RWPE2 (cell line): Measurements from ENCODE around the gene BCKDK.

ENCODE experiments used
- ATAC-seq: fragments of 200-7000 bp; cut with Tn5 transposase; 3 replicates; pipeline ENCODE4 v1.9.1; 2021; ENCODE audit warnings: low read depth
- DNase-seq: peaks from one replicate; pipeline ENCODE4 v3.0.0-alpha.2; 2020; ENCODE audit warnings: low spot score
- H3K27ac ChIP-seq: fragments of 450-650 bp; 2 replicates; pipeline ENCODE4 v1.5.1; 2017; ENCODE audit warnings: mild to moderate bottlenecking; ENCODE audit not compliant: poor library complexity, severe bottlenecking
- H3K27me3 ChIP-seq: fragments of 250-450 bp; sonication (Bioruptor Pico); 2 replicates; pipeline ENCODE4 v1.5.1; 2021; ENCODE audit warnings: mild to moderate bottlenecking, moderate library complexity; ENCODE audit not compliant: insufficient read depth, poor library complexity, severe bottlenecking
- H3K36me3 ChIP-seq: fragments of 250-450 bp; sonication (Bioruptor Pico); 2 replicates; pipeline ENCODE4 v1.5.1; 2020; ENCODE audit warnings: low read depth, mild to moderate bottlenecking, moderate library complexity
- H3K4me1 ChIP-seq: fragments of 250-450 bp; sonication (Bioruptor Pico); 2 replicates; pipeline ENCODE4 v1.5.1; 2021; ENCODE audit warnings: mild to moderate bottlenecking, moderate library complexity; ENCODE audit not compliant: insufficient read depth, poor library complexity, severe bottlenecking
- H3K4me3 ChIP-seq: fragments of 250-450 bp; sonication (Bioruptor Pico); 2 replicates; pipeline ENCODE4 v1.5.1; 2021; ENCODE audit warnings: mild to moderate bottlenecking, moderate library complexity; ENCODE audit not compliant: severe bottlenecking
- H3K9me3 ChIP-seq: fragments of 250-450 bp; sonication (Bioruptor Pico); 2 replicates; pipeline ENCODE4 v1.5.1; 2021; ENCODE audit warnings: mild to moderate bottlenecking, moderate library complexity; ENCODE audit not compliant: severe bottlenecking
- TF ChIP-seq, protein P1 (sequence below): fragments of 450-650 bp; IDR thresholded peaks from one replicate; pipeline ENCODE4 v1.5.1; 2017; ENCODE audit warnings: mild to moderate bottlenecking, moderate library complexity; ENCODE audit not compliant: poor library complexity, severe bottlenecking

BCKDK gene

DNA sequence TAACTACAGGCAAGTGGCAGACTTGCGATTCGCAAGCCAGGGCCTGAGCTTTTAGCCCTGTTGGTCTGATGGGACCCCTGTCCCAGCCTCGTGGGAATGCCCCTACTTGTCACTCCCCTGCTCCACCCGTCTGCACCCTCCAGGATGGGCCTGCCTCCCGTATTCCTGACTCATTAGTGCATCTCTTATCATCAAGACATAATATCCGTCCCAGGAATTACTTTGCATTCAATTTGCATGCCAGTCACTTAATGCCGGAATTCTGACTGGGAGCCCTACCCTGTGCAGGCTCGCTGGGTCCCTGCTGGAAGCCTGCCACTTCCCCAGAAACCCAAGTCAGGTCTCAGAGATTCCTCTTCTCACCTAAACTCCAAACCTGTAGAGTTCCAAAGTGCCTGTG is 22.8 kb upstream of the BCKDK start:
- ATAC-seq: no peak
- no peak for DNase-seq
- Histone ChIP-seq H3K9me3 (no peaks in the 10 kb centered on the region), H3K4me1 (no peaks in the 10 kb centered on the region), H3K4me3 (no peak overlapping the region), H3K27me3 (no peaks in the 10 kb centered on the region), H3K27ac (no peak overlapping the region), H3K36me3 (peaks cover 33% of the 10 kb centered on the region)
- TF ChIP-seq, protein P1, sequence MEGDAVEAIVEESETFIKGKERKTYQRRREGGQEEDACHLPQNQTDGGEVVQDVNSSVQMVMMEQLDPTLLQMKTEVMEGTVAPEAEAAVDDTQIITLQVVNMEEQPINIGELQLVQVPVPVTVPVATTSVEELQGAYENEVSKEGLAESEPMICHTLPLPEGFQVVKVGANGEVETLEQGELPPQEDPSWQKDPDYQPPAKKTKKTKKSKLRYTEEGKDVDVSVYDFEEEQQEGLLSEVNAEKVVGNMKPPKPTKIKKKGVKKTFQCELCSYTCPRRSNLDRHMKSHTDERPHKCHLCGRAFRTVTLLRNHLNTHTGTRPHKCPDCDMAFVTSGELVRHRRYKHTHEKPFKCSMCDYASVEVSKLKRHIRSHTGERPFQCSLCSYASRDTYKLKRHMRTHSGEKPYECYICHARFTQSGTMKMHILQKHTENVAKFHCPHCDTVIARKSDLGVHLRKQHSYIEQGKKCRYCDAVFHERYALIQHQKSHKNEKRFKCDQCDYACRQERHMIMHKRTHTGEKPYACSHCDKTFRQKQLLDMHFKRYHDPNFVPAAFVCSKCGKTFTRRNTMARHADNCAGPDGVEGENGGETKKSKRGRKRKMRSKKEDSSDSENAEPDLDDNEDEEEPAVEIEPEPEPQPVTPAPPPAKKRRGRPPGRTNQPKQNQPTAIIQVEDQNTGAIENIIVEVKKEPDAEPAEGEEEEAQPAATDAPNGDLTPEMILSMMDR: no peak

DNA sequence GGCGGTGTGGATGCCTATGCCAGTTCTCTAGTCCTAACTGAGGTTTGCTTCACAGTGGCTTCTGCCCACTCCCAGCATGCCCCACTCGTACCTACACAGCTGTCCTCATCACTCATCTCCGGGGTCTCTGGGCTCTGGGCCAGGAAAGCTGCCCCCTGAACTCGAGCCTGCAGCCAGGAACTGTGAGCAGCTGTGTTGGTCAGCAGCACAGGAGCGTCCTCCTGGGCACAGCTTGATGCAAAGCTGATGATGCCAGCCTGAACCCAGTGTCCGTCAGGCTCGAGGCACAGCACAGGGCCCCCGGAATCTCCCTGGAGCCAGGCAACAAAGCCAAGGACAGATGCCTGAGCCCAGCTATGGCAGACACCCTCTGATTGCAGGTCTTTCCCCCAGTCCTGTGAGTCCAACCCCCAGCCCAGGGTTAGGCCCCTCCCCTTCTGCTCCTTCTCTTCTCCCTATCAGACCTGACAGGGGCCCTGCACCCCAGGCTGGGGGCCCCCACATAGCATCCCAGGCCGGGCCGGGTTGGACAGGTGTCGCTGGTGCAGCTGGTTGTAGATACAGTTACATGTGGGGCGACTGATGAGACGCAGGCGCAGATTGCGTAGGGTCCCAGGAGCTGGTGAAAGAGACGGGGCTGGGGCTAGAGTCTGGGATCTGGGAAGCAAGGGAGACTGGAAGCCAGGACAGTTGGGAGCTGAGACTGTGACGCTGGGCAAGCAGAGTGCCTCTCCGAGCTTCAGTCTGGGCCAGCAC is 22.1 kb upstream of the BCKDK start:
- Histone ChIP-seq H3K36me3 (peaks cover 33% of the 10 kb centered on the region), H3K9me3 (no peaks in the 10 kb centered on the region), H3K4me1 (no peaks in the 10 kb centered on the region), H3K4me3 (no peak overlapping the region), H3K27me3 (no peaks in the 10 kb centered on the region), H3K27ac (no peak overlapping the region)
- TF ChIP-seq, protein P1: no peak
- DNase-seq: peak; percentile 62
- no peak for ATAC-seq

DNA sequence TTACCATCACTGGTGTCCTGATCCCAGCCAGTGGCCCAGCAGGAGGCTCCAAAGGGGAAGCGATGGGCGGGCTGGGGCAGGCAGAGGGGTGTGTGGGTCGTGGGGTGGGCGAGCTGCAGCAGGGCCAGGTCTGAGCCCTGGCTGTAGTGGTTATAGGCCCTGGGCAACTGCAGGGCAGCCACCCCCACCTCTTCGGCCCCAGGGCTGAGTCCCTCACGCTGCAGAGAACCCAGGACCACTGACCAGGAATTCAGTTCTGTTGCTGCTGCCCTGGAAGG is 21.6 kb upstream of the BCKDK start:
- DNase-seq: peak; percentile 54
- Histone ChIP-seq H3K9me3 (no peaks in the 10 kb centered on the region), H3K36me3 (peaks cover 33% of the 10 kb centered on the region), H3K4me3 (no peak overlapping the region), H3K4me1 (no peaks in the 10 kb centered on the region), H3K27ac (no peak overlapping the region), H3K27me3 (no peaks in the 10 kb centered on the region)
- TF ChIP-seq, protein P1: no peak
- no peak for ATAC-seq

DNA sequence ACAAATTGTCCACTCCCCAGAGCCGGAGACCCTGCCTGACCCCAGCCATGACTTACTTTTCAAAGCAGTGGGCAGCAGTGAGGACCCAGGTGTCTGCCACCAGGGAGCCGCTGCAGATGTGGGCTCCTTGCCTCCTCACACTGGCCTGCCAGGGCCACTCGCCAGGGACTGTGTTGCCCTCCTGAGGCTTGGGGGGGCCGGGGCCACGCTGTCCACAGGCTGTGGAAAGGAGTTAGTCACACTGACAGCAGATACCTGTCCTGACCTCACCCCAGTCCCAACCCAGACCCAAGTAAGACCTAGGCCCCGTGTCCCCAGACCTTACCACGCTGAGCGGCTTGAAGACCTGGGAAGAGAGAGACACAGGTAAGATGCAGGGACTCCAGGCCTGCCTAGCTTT is 20.7 kb upstream of the BCKDK start:
- Histone ChIP-seq H3K9me3 (no peaks in the 10 kb centered on the region), H3K27me3 (no peaks in the 10 kb centered on the region), H3K4me1 (no peaks in the 10 kb centered on the region), H3K4me3 (no peak overlapping the region), H3K36me3 (peaks cover 31% of the 10 kb centered on the region), H3K27ac (no peak overlapping the region)
- DNase-seq: no peak
- TF ChIP-seq, protein P1: no peak
- no peak for ATAC-seq

DNA sequence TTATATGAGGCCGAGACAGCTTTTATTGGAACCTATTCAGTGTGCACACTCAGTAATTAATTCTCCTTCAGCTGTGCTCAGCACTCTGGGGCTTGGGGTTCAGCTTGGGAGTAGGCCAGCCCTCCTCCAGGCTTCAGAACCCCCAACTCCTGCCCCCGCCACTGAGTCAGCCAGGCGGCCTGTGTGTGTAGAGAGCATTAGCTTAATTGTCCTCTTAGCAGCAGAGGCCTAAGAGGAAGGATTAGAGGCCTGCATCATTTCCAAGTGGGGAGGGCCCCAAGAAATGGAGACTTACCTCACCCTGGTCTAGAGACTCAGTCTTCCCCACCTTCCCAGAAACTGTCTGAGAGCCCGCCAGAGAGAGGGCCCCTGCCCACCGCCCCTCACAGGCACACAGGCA is 20.2 kb upstream of the BCKDK start:
- Histone ChIP-seq H3K9me3 (no peaks in the 10 kb centered on the region), H3K36me3 (peaks cover 35% of the 10 kb centered on the region), H3K4me3 (no peak overlapping the region), H3K4me1 (no peaks in the 10 kb centered on the region), H3K27me3 (no peaks in the 10 kb centered on the region), H3K27ac (no peak overlapping the region)
- ATAC-seq: no peak
- DNase-seq: no peak
- TF ChIP-seq, protein P1: no peak
